ENCODE results near the gene NPAS3.
A peak's percentile ranks its signal among the peaks of the same experiment; 100 is the strongest.

NPAS3 gene

GRCh38 chr14:33661101-33661500 lies 722.4 kb downstream of the NPAS3 start:
- no peak for DNase-seq (ENCODE audit: low spot score)

- DNase-seq (ENCODE audit: low spot score): no peak
Observed at GRCh38 chr14:33668066-33668465, 729.4 kb downstream of the NPAS3 start.

- DNase-seq (ENCODE audit: low spot score): no peak
Observed at GRCh38 chr14:33669111-33669510, 730.4 kb downstream of the NPAS3 start.

DNA sequence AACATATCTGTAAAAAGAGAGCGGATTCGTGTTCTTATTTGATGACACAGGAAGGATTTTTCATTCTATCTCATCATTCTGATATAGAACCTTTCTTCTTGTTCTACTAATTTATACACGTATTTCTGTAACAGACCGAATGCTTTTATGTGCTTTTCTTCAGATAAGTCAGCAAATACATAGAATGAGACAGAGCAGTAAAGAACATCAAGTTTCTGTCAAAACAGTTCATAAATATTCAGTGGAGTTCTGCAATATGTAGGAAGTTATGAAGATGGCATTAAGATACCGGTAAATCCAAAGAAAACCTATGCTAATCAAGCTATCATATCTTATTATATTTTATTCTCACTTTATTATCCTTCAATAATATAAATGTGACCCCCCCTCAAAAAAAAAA lies 731.6 kb downstream of the NPAS3 start:
- DNase-seq (ENCODE audit: low spot score): no peak

- no peak for DNase-seq (ENCODE audit: low spot score)
Observed at GRCh38 chr14:33671556-33671955, 732.9 kb downstream of the NPAS3 start.

- peak; percentile 78 for DNase-seq (ENCODE audit: low spot score)
Observed at GRCh38 chr14:33674927-33675326, 736.2 kb downstream of the NPAS3 start.

GRCh38 chr14:33675415-33676130 lies 736.9 kb downstream of the NPAS3 start:
- no peak for DNase-seq (ENCODE audit: low spot score)

DNA sequence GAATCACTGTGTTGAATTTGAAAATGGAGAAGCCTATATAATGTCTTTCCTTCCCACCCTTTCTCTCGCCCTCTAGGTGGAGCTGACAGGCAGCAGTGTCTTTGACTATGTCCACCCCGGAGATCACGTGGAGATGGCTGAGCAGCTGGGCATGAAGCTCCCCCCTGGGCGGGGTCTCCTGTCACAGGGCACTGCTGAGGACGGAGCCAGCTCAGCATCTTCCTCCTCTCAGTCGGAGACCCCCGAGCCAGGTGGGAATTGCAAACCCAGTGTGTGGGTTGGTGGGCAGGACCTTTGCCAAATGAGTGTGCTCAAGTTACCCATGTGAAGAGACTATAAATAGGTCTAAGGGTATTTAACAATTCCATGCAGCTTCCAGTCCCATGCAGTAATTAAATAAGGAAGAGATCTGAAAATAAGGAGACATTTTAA lies 737.5 kb downstream of the NPAS3 start:
- DNase-seq (ENCODE audit: low spot score): peak; percentile 91

GRCh38 chr14:33676891-33677290 lies 738.2 kb downstream of the NPAS3 start:
- no peak for DNase-seq (ENCODE audit: low spot score)

- DNase-seq (ENCODE audit: low spot score): peak; percentile 40
Observed at GRCh38 chr14:33678005-33678404, 739.3 kb downstream of the NPAS3 start.

GRCh38 chr14:33679025-33679424 lies 740.3 kb downstream of the NPAS3 start:
- peak; percentile 20 for DNase-seq (ENCODE audit: low spot score)

GRCh38 chr14:33679461-33680225 lies 741.0 kb downstream of the NPAS3 start:
- DNase-seq (ENCODE audit: low spot score): peak; percentile 38

DNA sequence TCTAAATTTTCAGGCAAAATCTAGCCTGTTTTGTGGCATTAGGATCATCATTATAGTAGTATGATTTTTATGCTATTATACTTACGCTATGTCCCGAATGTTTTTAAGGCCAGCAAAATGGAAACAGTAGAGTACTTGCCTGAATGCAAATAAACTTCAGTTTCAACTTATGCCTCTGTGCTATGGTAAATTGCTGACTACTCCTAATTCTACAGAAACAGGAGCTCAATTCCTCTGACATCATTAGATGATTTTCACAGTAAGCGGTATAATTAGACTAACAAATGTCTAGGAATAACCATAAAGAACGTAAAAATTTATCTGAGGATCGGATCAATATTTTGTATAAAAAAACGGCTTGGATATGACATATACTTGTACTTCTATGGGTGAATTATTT lies 742.2 kb downstream of the NPAS3 start:
- no peak for DNase-seq (ENCODE audit: low spot score)

GRCh38 chr14:33682760-33683159 lies 744.1 kb downstream of the NPAS3 start:
- DNase-seq (ENCODE audit: low spot score): no peak

DNA sequence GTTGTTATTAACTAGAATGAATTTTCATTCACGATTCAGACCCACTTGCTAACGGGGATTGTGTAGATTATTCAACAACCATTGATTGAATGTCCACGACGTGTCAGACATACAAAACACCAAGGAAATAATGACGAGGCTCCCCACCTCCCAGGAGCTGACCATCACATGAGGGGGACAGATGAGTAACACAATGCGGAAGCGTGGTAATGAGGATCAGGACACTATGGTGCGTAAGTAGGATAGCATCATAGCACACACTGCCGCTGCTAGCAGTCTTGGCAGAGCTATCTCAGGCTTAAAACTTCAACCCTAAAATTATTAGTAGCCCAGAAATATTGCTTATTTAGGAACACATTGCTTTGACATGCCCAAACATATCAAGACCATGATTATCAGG lies 746.3 kb downstream of the NPAS3 start:
- DNase-seq (ENCODE audit: low spot score): no peak

- no peak for DNase-seq (ENCODE audit: low spot score)
Observed at GRCh38 chr14:33685698-33686097, 747.0 kb downstream of the NPAS3 start.

GRCh38 chr14:33686218-33686617 lies 747.5 kb downstream of the NPAS3 start:
- no peak for DNase-seq (ENCODE audit: low spot score)

- DNase-seq (ENCODE audit: low spot score): no peak
Observed at GRCh38 chr14:33686856-33687255, 748.2 kb downstream of the NPAS3 start.

GRCh38 chr14:33689680-33690079 lies 751.0 kb downstream of the NPAS3 start:
- DNase-seq (ENCODE audit: low spot score): no peak

DNA sequence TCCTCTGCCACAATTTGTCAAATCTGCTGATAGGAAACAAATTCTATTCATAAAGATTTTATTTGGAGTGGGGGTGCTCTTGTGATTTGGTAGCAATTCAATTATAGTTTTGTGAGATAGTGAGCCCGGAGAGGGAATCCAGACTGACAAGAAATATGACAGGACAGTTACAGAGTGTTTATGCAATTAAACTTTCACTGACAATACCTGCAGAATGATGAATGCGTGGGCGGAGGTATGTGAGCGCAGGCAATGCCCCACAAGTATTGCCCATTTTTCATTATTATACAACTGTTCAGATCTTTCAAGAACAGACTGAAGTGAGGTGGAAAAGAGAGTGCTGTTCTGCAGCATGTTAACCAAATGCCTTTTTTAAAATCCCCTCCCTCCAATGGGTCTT lies 753.2 kb downstream of the NPAS3 start:
- peak; percentile 24 for DNase-seq (ENCODE audit: low spot score)

- DNase-seq (ENCODE audit: low spot score): no peak
Observed at GRCh38 chr14:33692762-33693161, 754.1 kb downstream of the NPAS3 start.

DNA sequence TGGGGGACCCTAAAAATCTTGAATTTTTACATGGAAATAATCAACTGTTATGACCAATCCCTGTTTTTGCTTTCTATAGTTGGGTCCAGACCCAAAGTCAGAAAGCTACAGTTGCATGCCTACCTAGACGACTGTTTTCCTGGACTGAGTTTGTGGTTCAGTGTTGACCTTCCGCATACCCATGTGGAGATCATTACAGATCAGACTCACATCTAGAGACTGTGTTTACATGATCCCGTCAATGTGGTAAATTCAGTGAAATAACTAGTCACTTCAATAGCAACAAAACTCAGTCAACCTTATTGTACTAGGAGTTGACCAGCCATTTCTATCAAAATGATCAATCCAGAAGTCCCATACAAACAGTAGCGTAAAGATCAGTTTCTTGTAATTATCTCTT lies 754.6 kb downstream of the NPAS3 start:
- no peak for DNase-seq (ENCODE audit: low spot score)

DNA sequence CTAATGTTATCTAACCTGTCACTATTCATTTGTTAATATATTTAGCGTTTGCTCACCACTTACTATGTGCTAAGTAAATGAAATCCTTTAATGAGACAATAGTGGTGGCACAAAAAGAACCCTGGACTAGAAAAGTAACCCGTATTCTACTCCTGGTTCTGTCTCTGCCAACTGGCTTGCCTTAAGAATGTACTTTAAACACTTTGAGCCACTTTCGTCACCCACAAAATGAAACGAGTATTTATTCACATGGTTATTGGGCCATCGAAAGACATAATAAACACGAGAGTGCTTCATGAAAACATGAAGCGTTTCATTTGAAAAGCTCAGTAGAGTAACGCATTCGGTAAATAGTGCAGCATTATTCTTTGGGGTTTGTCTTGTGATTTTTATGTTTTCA lies 757.5 kb downstream of the NPAS3 start:
- no peak for DNase-seq (ENCODE audit: low spot score)

All from SK-N-DZ (cell line).